PC-3 (cell line): ENCODE results near the gene AMBN. TPM values are rescaled to one million over a fixed set of nuclear protein-coding genes. Genes with fewer than 3 reads are reported as not detected.

ENCODE experiments used
- ATAC-seq: fragments of 200-7000 bp; cut with Tn5 transposase; 2 replicates; pipeline ENCODE4 v1.9.1; 2020; ENCODE audit warnings: mild to moderate bottlenecking, moderate library complexity
- Bru-seq: library from RNA; stranded (reverse); fragments of 400-500 nt; gene quantifications from one replicate; lab custom pipeline; 2021; lab: Mats Ljungman, UMichigan
- BruChase-seq, 2 experiments: library from RNA; stranded (reverse); fragments of 400-500 nt; gene quantifications; one replicate each; lab custom pipeline; 2021; lab: Mats Ljungman, UMichigan
- BruUV-seq: library from RNA; stranded (reverse); fragments of 400-500 nt; replicated peaks from 2 replicates; lab custom pipeline; 2021; lab: Mats Ljungman, UMichigan
- CTCF ChIA-PET: fragments of 300-600 bp; sonication (Branson Sonifier 250); formaldehyde crosslinking; loops from one replicate; lab custom pipeline; 2022; ENCODE audit warnings: antibody characterized with exemption; lab: Charles Lee
- POLR2A ChIA-PET: fragments of 300-600 bp; sonication (Branson Sonifier 250); formaldehyde crosslinking; loops from one replicate; lab custom pipeline; 2022; ENCODE audit warnings: antibody characterized with exemption; ENCODE audit not compliant: unreplicated experiment; lab: Charles Lee
- DNase-seq: peaks from one replicate; pipeline ENCODE4 v3.0.0-alpha.2; 2015
- H2AFZ ChIP-seq: fragments of 300-600 bp; sonication (generic); 2 replicates; pipeline ENCODE4 v1.6.0; 2016; ENCODE audit warnings: antibody characterized with exemption, low read length
- H3F3A ChIP-seq: fragments of 300-600 bp; sonication (generic); one replicate; pipeline ENCODE4 v1.6.0; 2017; ENCODE audit warnings: antibody characterized with exemption, low read length, control low read depth, mild to moderate bottlenecking; ENCODE audit not compliant: unreplicated experiment
- H3K27ac ChIP-seq: fragments of 300-600 bp; sonication (generic); 2 replicates; pipeline ENCODE4 v1.5.1; 2016; ENCODE audit warnings: mild to moderate bottlenecking, low read length
- H3K27me3 ChIP-seq: fragments of 300-600 bp; sonication (generic); 2 replicates; pipeline ENCODE4 v1.6.1; 2016; ENCODE audit warnings: low read length, mixed read lengths
- H3K36me3 ChIP-seq: fragments of 300-600 bp; sonication (generic); 2 replicates; pipeline ENCODE4 v1.6.1; 2016; ENCODE audit warnings: low read depth, mixed run types, low read length, mixed read lengths
- H3K4me1 ChIP-seq: fragments of 300-600 bp; sonication (generic); 2 replicates; pipeline ENCODE4 v1.5.1; 2016; ENCODE audit warnings: low read length; ENCODE audit not compliant: insufficient read depth
- H3K4me2 ChIP-seq: fragments of 300-600 bp; sonication (generic); 2 replicates; pipeline ENCODE4 v1.6.0; 2016; ENCODE audit warnings: low read length
- H3K4me3 ChIP-seq: fragments of 300-600 bp; sonication (generic); 2 replicates; pipeline ENCODE4 v1.5.1; 2016; ENCODE audit warnings: mild to moderate bottlenecking, low read length, mixed read lengths
- H3K79me2 ChIP-seq: fragments of 300-600 bp; sonication (generic); 2 replicates; pipeline ENCODE4 v1.6.1; 2017; ENCODE audit warnings: low read length, mixed read lengths
- H3K9ac ChIP-seq: fragments of 300-600 bp; sonication (generic); 2 replicates; pipeline ENCODE4 v1.6.0; 2016; ENCODE audit warnings: mild to moderate bottlenecking, low read length
- H3K9me2 ChIP-seq: fragments of 300-600 bp; sonication (generic); replicated peaks from 2 replicates; pipeline ENCODE4 v1.6.1; 2016; ENCODE audit warnings: mixed run types, low read length, mixed read lengths
- H3K9me3 ChIP-seq: fragments of 300-600 bp; sonication (generic); 2 replicates; pipeline ENCODE4 v1.6.1; 2016; ENCODE audit warnings: low read length, mixed read lengths
- H4K20me1 ChIP-seq: fragments of 300-600 bp; sonication (generic); 2 replicates; pipeline ENCODE4 v1.6.1; 2016; ENCODE audit warnings: low read length, mixed read lengths
- EZH2 ChIP-seq: fragments of 300-600 bp; sonication (generic); IDR thresholded peaks from one replicate; pipeline ENCODE4 v1.6.1; 2017; ENCODE audit warnings: antibody characterized with exemption, mild to moderate bottlenecking, low read length; ENCODE audit not compliant: unreplicated experiment
- EZH2phosphoT487 ChIP-seq: fragments of 300-600 bp; sonication (generic); IDR thresholded peaks from 2 replicates; pipeline ENCODE4 v1.6.1; 2018; ENCODE audit warnings: mild to moderate bottlenecking, antibody characterized with exemption, low read length, borderline replicate concordance
- intact Hi-C: fragments of 100-400 bp; cut with micrococcal nuclease; formaldehyde crosslinking; loops from 2 replicates; pipeline ENCODE4 v1.9.0; 2023
- long read RNA-seq: library from polyadenylated mRNA; unstranded; transcript quantifications from one replicate; pipeline ENCODE4 v2.0.0, GENCODE V29; 2021; ENCODE audit not compliant: unreplicated experiment
- total RNA-seq: library from RNA; depleted of rRNA; stranded (reverse); fragments of >200 nt; gene quantifications from 2 replicates; pipeline ENCODE4 v1.2.3, GENCODE V29; 2014; rRNA removed
- TF ChIP-seq, protein P1 (sequence below): fragments of 300-600 bp; sonication (generic); conservative IDR thresholded peaks from 2 replicates; pipeline ENCODE4 v1.5.1; 2017; ENCODE audit warnings: antibody characterized with exemption, low read depth, mild to moderate bottlenecking, low read length

Gene AMBN, protein sequence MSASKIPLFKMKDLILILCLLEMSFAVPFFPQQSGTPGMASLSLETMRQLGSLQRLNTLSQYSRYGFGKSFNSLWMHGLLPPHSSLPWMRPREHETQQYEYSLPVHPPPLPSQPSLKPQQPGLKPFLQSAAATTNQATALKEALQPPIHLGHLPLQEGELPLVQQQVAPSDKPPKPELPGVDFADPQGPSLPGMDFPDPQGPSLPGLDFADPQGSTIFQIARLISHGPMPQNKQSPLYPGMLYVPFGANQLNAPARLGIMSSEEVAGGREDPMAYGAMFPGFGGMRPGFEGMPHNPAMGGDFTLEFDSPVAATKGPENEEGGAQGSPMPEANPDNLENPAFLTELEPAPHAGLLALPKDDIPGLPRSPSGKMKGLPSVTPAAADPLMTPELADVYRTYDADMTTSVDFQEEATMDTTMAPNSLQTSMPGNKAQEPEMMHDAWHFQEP
- total RNA-seq (not detected in 2 replicates), Bru-seq, nascent RNA (not detected), BruChase-seq, experiment 1, labeled RNA remaining after a 6-hour chase (not detected), BruChase-seq, experiment 2, labeled RNA remaining after a 2-hour chase (not detected)
- long read RNA-seq: 0 reads

- TF ChIP-seq EZH2 (no peak), EZH2phosphoT487 (no peak)
- TF ChIP-seq, protein P1, sequence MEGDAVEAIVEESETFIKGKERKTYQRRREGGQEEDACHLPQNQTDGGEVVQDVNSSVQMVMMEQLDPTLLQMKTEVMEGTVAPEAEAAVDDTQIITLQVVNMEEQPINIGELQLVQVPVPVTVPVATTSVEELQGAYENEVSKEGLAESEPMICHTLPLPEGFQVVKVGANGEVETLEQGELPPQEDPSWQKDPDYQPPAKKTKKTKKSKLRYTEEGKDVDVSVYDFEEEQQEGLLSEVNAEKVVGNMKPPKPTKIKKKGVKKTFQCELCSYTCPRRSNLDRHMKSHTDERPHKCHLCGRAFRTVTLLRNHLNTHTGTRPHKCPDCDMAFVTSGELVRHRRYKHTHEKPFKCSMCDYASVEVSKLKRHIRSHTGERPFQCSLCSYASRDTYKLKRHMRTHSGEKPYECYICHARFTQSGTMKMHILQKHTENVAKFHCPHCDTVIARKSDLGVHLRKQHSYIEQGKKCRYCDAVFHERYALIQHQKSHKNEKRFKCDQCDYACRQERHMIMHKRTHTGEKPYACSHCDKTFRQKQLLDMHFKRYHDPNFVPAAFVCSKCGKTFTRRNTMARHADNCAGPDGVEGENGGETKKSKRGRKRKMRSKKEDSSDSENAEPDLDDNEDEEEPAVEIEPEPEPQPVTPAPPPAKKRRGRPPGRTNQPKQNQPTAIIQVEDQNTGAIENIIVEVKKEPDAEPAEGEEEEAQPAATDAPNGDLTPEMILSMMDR: no peak
- H3F3A ChIP-seq: no peaks in the 10 kb centered on the region
- no peak within 1 kb of the TSS for H3K27ac ChIP-seq
- H3K4me2 ChIP-seq: no peak within 1 kb of the TSS
- DNase-seq (no peak), ATAC-seq (no peak)
- POLR2A ChIA-PET: no interaction called here
- H3K36me3 ChIP-seq: no peaks in the 10 kb centered on the region
- no peak within 1 kb of the TSS for H3K9ac ChIP-seq
- CTCF ChIA-PET: no interaction called here
- no peaks in the 10 kb centered on the region for H3K79me2 ChIP-seq
- H3K4me3 ChIP-seq: no peak within 1 kb of the TSS
- no peak within 1 kb of the TSS for H2AFZ ChIP-seq
- intact Hi-C loops: no loop called here
- H3K9me3 ChIP-seq: no peaks in the 10 kb centered on the region
- 0 out of 2 replicates have a peak, but pooled peaks cover 4% of the 10 kb centered on the region for H3K27me3 ChIP-seq
- no peaks in the 10 kb centered on the region for H3K4me1 ChIP-seq
- H3K9me2 ChIP-seq: no peaks in the 10 kb centered on the region
- no TSS peak for BruUV-seq
- no peaks in the 10 kb centered on the region for H4K20me1 ChIP-seq
These were observed at the start of gene AMBN for GRCh38 chr4:70591955-70592582. TSS of gene AMBN (plus strand) at chr4:70592256. CDS start at chr4:70592359, 103 bp downstream.

DNA sequence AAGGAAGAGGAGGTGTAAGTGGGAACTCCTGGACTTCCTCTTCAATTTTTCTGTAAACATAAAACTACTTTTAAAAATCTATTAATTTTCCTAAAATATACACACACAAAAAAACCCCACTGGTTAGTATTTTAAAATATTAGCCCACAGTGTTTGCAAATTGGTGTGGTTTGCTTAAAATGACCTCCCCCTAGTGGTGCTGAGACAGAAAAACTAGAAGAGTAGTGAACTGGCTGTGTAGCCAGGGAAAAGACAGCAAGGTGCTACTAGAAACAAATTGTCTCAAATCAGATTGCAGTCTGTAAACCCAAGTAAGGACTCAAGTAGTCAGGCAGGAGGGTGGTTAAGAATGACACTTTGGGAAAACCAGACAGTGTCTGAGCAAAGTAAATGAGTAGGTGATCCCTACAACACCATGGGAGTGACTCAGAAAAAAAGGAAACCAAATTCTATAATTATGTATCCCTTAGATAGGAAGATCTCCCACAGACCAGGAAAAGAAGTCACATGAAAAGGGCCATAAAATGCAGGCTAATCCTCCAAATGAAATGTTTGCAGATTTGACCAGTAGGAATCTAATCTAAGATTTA lies 47.7 kb upstream of the AMBN start:
- Histone ChIP-seq H4K20me1 (no peaks in the 10 kb centered on the region), H3K4me2 (no peak overlapping the region), H3K27me3 (peaks cover 56% of the 10 kb centered on the region), H3K4me1 (no peaks in the 10 kb centered on the region), H3F3A (no peaks in the 10 kb centered on the region), H2AFZ (no peak overlapping the region), H3K9me2 (no peaks in the 10 kb centered on the region), H3K9ac (no peak overlapping the region), H3K79me2 (no peaks in the 10 kb centered on the region), H3K27ac (no peak overlapping the region), H3K4me3 (no peak overlapping the region), H3K36me3 (no peaks in the 10 kb centered on the region), H3K9me3 (no peaks in the 10 kb centered on the region)
- no TSS peak for BruUV-seq
- TF ChIP-seq EZH2: no peak
- no peak for TF ChIP-seq EZH2phosphoT487
- TF ChIP-seq, protein P1: peak; percentile 91
- ChIA-PET CTCF (no interaction called here), POLR2A (no interaction called here)
- peak; percentile 67 for ATAC-seq
- intact Hi-C loops: no loop called here
- DNase-seq: peak; percentile 55
